Neural cell (in vitro differentiated cells): Measurements from ENCODE around the gene PDCD1. TPM values are rescaled to one million over a fixed set of nuclear protein-coding genes. Genes with fewer than 3 reads are reported as not detected.

Source experiments
- H2AFZ ChIP-seq: fragments of 200-600, 300-800 bp; sonication (generic), shearing (Covaris generic); 2 replicates; pipeline ENCODE4 v1.6.0; 2014; ENCODE audit warnings: low read depth, mild to moderate bottlenecking, antibody characterized with exemption, low read length, moderate library complexity
- H3F3A ChIP-seq: fragments of 200-600 bp; shearing (Covaris generic); 2 replicates; pipeline ENCODE4 v1.6.1; 2016; ENCODE audit warnings: mild to moderate bottlenecking, moderate library complexity, mixed read lengths, antibody characterized with exemption, low read length; ENCODE audit not compliant: insufficient read depth, poor library complexity, severe bottlenecking
- H3K27ac ChIP-seq: fragments of 200-600, 300-800 bp; sonication (generic), shearing (Covaris generic); 2 replicates; pipeline ENCODE4 v1.5.1; 2014; ENCODE audit warnings: mild to moderate bottlenecking, low read length, moderate library complexity
- H3K27me3 ChIP-seq: fragments of 300-800, 200-600 bp; sonication (generic), shearing (Covaris generic); 2 replicates; pipeline ENCODE4 v1.6.0; 2014; ENCODE audit warnings: mild to moderate bottlenecking, low read depth, low read length, moderate library complexity; ENCODE audit not compliant: insufficient read depth
- H3K36me3 ChIP-seq: fragments of 300-800, 200-600 bp; sonication (generic), shearing (Covaris generic); 2 replicates; pipeline ENCODE4 v1.5.1; 2014; ENCODE audit warnings: mild to moderate bottlenecking, antibody characterized with exemption, low read length, moderate library complexity; ENCODE audit not compliant: insufficient read depth
- H3K4me2 ChIP-seq: fragments of 300-800, 200-600 bp; sonication (generic), shearing (Covaris generic); 2 replicates; pipeline ENCODE4 v1.6.0; 2014; ENCODE audit warnings: mild to moderate bottlenecking, low read length
- H3K4me3 ChIP-seq: fragments of 300-800, 200-600 bp; sonication (generic), shearing (Covaris generic); 2 replicates; pipeline ENCODE4 v1.5.1; 2014; ENCODE audit warnings: mild to moderate bottlenecking, low read length, moderate library complexity
- H3K79me2 ChIP-seq: fragments of 200-600 bp; shearing (Covaris generic); replicated peaks from 2 replicates; pipeline ENCODE4 v1.6.0; 2014; ENCODE audit warnings: mild to moderate bottlenecking, low read length, moderate library complexity; ENCODE audit not compliant: insufficient read depth
- H3K9ac ChIP-seq: fragments of 300-800, 200-600 bp; sonication (generic), shearing (Covaris generic); 2 replicates; pipeline ENCODE4 v1.6.1; 2016; ENCODE audit warnings: mild to moderate bottlenecking, low read length, mixed read lengths
- H3K9me2 ChIP-seq: fragments of 200-600 bp; shearing (Covaris generic); 2 replicates; pipeline ENCODE4 v1.6.1; 2016; ENCODE audit warnings: mild to moderate bottlenecking, low read length, mixed read lengths; ENCODE audit not compliant: insufficient read depth
- H3K9me3 ChIP-seq: fragments of 200-600, 300-800 bp; sonication (generic), shearing (Covaris generic); 2 replicates; pipeline ENCODE4 v1.6.1; 2016; ENCODE audit warnings: mild to moderate bottlenecking, mixed run types, low read length, moderate library complexity, mixed read lengths
- H4K20me1 ChIP-seq: fragments of 200-600 bp; shearing (Covaris generic); 2 replicates; pipeline ENCODE4 v1.6.1; 2016; ENCODE audit warnings: mild to moderate bottlenecking, mixed run types; ENCODE audit not compliant: insufficient read depth
- EP300 ChIP-seq: fragments of 450-650 bp; conservative IDR thresholded peaks from 2 replicates; pipeline ENCODE4 v1.6.1; 2014; ENCODE audit warnings: antibody characterized with exemption, mild to moderate bottlenecking, moderate library complexity; ENCODE audit not compliant: poor library complexity, severe bottlenecking
- EZH2 ChIP-seq: fragments of 200-600, 300-800 bp; shearing (Covaris generic), sonication (generic); IDR thresholded peaks from 2 replicates; pipeline ENCODE4 v1.6.1; 2014; ENCODE audit warnings: antibody characterized with exemption, low read length, borderline replicate concordance, mild to moderate bottlenecking; ENCODE audit not compliant: insufficient read depth, poor library complexity, severe bottlenecking
- MXI1 ChIP-seq: fragments of 450-650 bp; conservative IDR thresholded peaks from 2 replicates; pipeline ENCODE4 v1.6.1; 2014; ENCODE audit warnings: antibody characterized with exemption, mild to moderate bottlenecking; ENCODE audit not compliant: poor library complexity, severe bottlenecking
- POLR2AphosphoS5 ChIP-seq: IDR thresholded peaks from 2 replicates; pipeline ENCODE4 v1.6.1; 2012
- RAD21 ChIP-seq: fragments of 450-650 bp; conservative IDR thresholded peaks from 2 replicates; pipeline ENCODE4 v1.6.1; 2014; ENCODE audit warnings: antibody characterized with exemption, mild to moderate bottlenecking, moderate library complexity
- SMC3 ChIP-seq: fragments of 450-650 bp; conservative IDR thresholded peaks from 2 replicates; pipeline ENCODE4 v1.6.1; 2014; ENCODE audit warnings: antibody characterized with exemption, mild to moderate bottlenecking, moderate library complexity; ENCODE audit not compliant: poor library complexity
- TAF1 ChIP-seq: IDR thresholded peaks from 2 replicates; pipeline ENCODE4 v1.6.1; 2012; ENCODE audit warnings: low read depth
- polyA plus RNA-seq: library from polyadenylated mRNA; depleted of rRNA; stranded (reverse); fragments of >200 nt; gene quantifications from 2 replicates; pipeline ENCODE4 v1.2.3, GENCODE V29; 2014
- TF ChIP-seq, protein P1 (sequence below): fragments of 450-650 bp; IDR thresholded peaks from 2 replicates; pipeline ENCODE4 v1.5.1; 2014; ENCODE audit warnings: antibody characterized with exemption, mild to moderate bottlenecking, moderate library complexity; ENCODE audit not compliant: poor library complexity, severe bottlenecking
- TF ChIP-seq, protein P2 (sequence below): IDR thresholded peaks from 2 replicates; pipeline ENCODE4 v1.6.1; 2012; ENCODE audit warnings: borderline replicate concordance

The PDCD1 gene
- polyA plus RNA-seq, 1 donor from 2014 or later = not detected

- H3K79me2 ChIP-seq = no peaks in the 10 kb centered on the region
- no peak for TF ChIP-seq SMC3
- H3K4me3 ChIP-seq = no peak overlapping the region
- H3K36me3 ChIP-seq = no peaks in the 10 kb centered on the region
- no peaks in the 10 kb centered on the region for H3K9me3 ChIP-seq
- no peak overlapping the region for H3K9ac ChIP-seq
- no peaks in the 10 kb centered on the region for H3F3A ChIP-seq
- H3K4me2 ChIP-seq = no peak overlapping the region
- H3K27me3 ChIP-seq = no peaks in the 10 kb centered on the region
- no peaks in the 10 kb centered on the region for H4K20me1 ChIP-seq
- no peak overlapping the region for H3K27ac ChIP-seq
- H3K9me2 ChIP-seq = no peaks in the 10 kb centered on the region
- no peak overlapping the region for H2AFZ ChIP-seq
Observed at GRCh38 chr2:241850544-241851324, 8.0 kb downstream of the PDCD1 start.

- H3K9me2 ChIP-seq = no peaks in the 10 kb centered on the region
- no peaks in the 10 kb centered on the region for H3F3A ChIP-seq
- H3K27ac ChIP-seq = no peak overlapping the region
- no peaks in the 10 kb centered on the region for H4K20me1 ChIP-seq
- H2AFZ ChIP-seq = no peak overlapping the region
- H3K9ac ChIP-seq = no peak overlapping the region
- no peaks in the 10 kb centered on the region for H3K9me3 ChIP-seq
- H3K36me3 ChIP-seq = no peaks in the 10 kb centered on the region
- H3K27me3 ChIP-seq = no peaks in the 10 kb centered on the region
- no peak overlapping the region for H3K4me2 ChIP-seq
- H3K79me2 ChIP-seq = no peaks in the 10 kb centered on the region
- no peak overlapping the region for H3K4me3 ChIP-seq
- TF ChIP-seq EP300 = no peak
- TF ChIP-seq RAD21 = no peak
- no peak for TF ChIP-seq POLR2AphosphoS5
- TF ChIP-seq, protein P1, sequence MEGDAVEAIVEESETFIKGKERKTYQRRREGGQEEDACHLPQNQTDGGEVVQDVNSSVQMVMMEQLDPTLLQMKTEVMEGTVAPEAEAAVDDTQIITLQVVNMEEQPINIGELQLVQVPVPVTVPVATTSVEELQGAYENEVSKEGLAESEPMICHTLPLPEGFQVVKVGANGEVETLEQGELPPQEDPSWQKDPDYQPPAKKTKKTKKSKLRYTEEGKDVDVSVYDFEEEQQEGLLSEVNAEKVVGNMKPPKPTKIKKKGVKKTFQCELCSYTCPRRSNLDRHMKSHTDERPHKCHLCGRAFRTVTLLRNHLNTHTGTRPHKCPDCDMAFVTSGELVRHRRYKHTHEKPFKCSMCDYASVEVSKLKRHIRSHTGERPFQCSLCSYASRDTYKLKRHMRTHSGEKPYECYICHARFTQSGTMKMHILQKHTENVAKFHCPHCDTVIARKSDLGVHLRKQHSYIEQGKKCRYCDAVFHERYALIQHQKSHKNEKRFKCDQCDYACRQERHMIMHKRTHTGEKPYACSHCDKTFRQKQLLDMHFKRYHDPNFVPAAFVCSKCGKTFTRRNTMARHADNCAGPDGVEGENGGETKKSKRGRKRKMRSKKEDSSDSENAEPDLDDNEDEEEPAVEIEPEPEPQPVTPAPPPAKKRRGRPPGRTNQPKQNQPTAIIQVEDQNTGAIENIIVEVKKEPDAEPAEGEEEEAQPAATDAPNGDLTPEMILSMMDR = no peak
- no peak for TF ChIP-seq MXI1
- TF ChIP-seq SMC3 = no peak
- TF ChIP-seq, protein P2, sequence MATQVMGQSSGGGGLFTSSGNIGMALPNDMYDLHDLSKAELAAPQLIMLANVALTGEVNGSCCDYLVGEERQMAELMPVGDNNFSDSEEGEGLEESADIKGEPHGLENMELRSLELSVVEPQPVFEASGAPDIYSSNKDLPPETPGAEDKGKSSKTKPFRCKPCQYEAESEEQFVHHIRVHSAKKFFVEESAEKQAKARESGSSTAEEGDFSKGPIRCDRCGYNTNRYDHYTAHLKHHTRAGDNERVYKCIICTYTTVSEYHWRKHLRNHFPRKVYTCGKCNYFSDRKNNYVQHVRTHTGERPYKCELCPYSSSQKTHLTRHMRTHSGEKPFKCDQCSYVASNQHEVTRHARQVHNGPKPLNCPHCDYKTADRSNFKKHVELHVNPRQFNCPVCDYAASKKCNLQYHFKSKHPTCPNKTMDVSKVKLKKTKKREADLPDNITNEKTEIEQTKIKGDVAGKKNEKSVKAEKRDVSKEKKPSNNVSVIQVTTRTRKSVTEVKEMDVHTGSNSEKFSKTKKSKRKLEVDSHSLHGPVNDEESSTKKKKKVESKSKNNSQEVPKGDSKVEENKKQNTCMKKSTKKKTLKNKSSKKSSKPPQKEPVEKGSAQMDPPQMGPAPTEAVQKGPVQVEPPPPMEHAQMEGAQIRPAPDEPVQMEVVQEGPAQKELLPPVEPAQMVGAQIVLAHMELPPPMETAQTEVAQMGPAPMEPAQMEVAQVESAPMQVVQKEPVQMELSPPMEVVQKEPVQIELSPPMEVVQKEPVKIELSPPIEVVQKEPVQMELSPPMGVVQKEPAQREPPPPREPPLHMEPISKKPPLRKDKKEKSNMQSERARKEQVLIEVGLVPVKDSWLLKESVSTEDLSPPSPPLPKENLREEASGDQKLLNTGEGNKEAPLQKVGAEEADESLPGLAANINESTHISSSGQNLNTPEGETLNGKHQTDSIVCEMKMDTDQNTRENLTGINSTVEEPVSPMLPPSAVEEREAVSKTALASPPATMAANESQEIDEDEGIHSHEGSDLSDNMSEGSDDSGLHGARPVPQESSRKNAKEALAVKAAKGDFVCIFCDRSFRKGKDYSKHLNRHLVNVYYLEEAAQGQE = no peak
- no peak for TF ChIP-seq TAF1
- TF ChIP-seq EZH2 = no peak
Observed at GRCh38 chr2:241849616-241850543, 8.8 kb downstream of the PDCD1 start.
